ENCODE data around the gene PRICKLE2.

PRICKLE2 gene

GRCh38 chr3:64187065-64187959 is 38.0 kb downstream of the PRICKLE2 start:
- Histone ChIP-seq H2AFZ (ENCODE audit: low read length) (no peak overlapping the region), H4K20me1 (ENCODE audit: insufficient read depth, low read length) (no peaks in the 10 kb centered on the region), H3K4me1 (ENCODE audit: insufficient read depth, low read length, severe bottlenecking) (no peaks in the 10 kb centered on the region), H3K4me3 (ENCODE audit: low read depth, low read length, poor library complexity, severe bottlenecking) (no peak overlapping the region), H3K9me3 (ENCODE audit: low read length) (no peaks in the 10 kb centered on the region), H3K79me2 (ENCODE audit: insufficient read depth, low read length) (no peaks in the 10 kb centered on the region), H3K9me2 (ENCODE audit: low read depth, low read length) (no peaks in the 10 kb centered on the region), H3K27ac (ENCODE audit: low read depth, low read length, poor library complexity, severe bottlenecking) (no peak overlapping the region), H3K9ac (ENCODE audit: low read length) (no peak overlapping the region), H3K36me3 (ENCODE audit: insufficient read depth, low read length) (no peaks in the 10 kb centered on the region), H3K4me2 (ENCODE audit: low read length) (no peak overlapping the region), H3K27me3 (ENCODE audit: insufficient read depth, low read length) (no peaks in the 10 kb centered on the region), H3F3A (ENCODE audit: insufficient read depth, low read length) (no peaks in the 10 kb centered on the region)
- TF ChIP-seq CTCF (IDR thresholded peaks at IDR 0.05; ENCODE audit: low read length), result no peak
- TF ChIP-seq EZH2 (IDR thresholded peaks at IDR 0.05; ENCODE audit: borderline replicate concordance, low read length), result no peak

- no peaks in the 10 kb centered on the region for H3K9me2 ChIP-seq (ENCODE audit: low read depth, low read length)
These were observed 38.6 kb downstream of the PRICKLE2 start for GRCh38 chr3:64186667-64187064.

GRCh38 chr3:64185436-64185835 is 39.8 kb downstream of the PRICKLE2 start:
- no peaks in the 10 kb centered on the region for H3K79me2 ChIP-seq (ENCODE audit: insufficient read depth, low read length)
- H3K9me3 ChIP-seq (ENCODE audit: low read length), result no peaks in the 10 kb centered on the region
- TF ChIP-seq CTCF (IDR thresholded peaks at IDR 0.05; ENCODE audit: low read length) (no peak), EZH2 (IDR thresholded peaks at IDR 0.05; ENCODE audit: borderline replicate concordance, low read length) (no peak)
- no peak overlapping the region for H3K27ac ChIP-seq (ENCODE audit: low read depth, low read length, poor library complexity, severe bottlenecking)
- H3K4me3 ChIP-seq (ENCODE audit: low read depth, low read length, poor library complexity, severe bottlenecking), result no peak overlapping the region
- H3K9ac ChIP-seq (ENCODE audit: low read length), result no peak overlapping the region
- no peaks in the 10 kb centered on the region for H4K20me1 ChIP-seq (ENCODE audit: insufficient read depth, low read length)
- H2AFZ ChIP-seq (ENCODE audit: low read length), result no peak overlapping the region
- no peaks in the 10 kb centered on the region for H3K9me2 ChIP-seq (ENCODE audit: low read depth, low read length)
- no peaks in the 10 kb centered on the region for H3K4me1 ChIP-seq (ENCODE audit: insufficient read depth, low read length, severe bottlenecking)
- H3F3A ChIP-seq (ENCODE audit: insufficient read depth, low read length), result no peaks in the 10 kb centered on the region
- no peaks in the 10 kb centered on the region for H3K36me3 ChIP-seq (ENCODE audit: insufficient read depth, low read length)
- no peaks in the 10 kb centered on the region for H3K27me3 ChIP-seq (ENCODE audit: insufficient read depth, low read length)
- no peak overlapping the region for H3K4me2 ChIP-seq (ENCODE audit: low read length)

More at GRCh38 chr3:64186667-64187064, 38.6 kb downstream of the PRICKLE2 start:
- Histone ChIP-seq H3K36me3 (ENCODE audit: insufficient read depth, low read length) (no peaks in the 10 kb centered on the region), H4K20me1 (ENCODE audit: insufficient read depth, low read length) (no peaks in the 10 kb centered on the region), H3K27ac (ENCODE audit: low read depth, low read length, poor library complexity, severe bottlenecking) (no peak overlapping the region), H3K79me2 (ENCODE audit: insufficient read depth, low read length) (no peaks in the 10 kb centered on the region), H3K9ac (ENCODE audit: low read length) (no peak overlapping the region), H2AFZ (ENCODE audit: low read length) (no peak overlapping the region), H3K4me1 (ENCODE audit: insufficient read depth, low read length, severe bottlenecking) (no peaks in the 10 kb centered on the region), H3K9me3 (ENCODE audit: low read length) (no peaks in the 10 kb centered on the region), H3K4me2 (ENCODE audit: low read length) (no peak overlapping the region), H3F3A (ENCODE audit: insufficient read depth, low read length) (no peaks in the 10 kb centered on the region), H3K27me3 (ENCODE audit: insufficient read depth, low read length) (no peaks in the 10 kb centered on the region), H3K4me3 (ENCODE audit: low read depth, low read length, poor library complexity, severe bottlenecking) (no peak overlapping the region)
- TF ChIP-seq EZH2 (IDR thresholded peaks at IDR 0.05; ENCODE audit: borderline replicate concordance, low read length) (no peak), CTCF (IDR thresholded peaks at IDR 0.05; ENCODE audit: low read length) (no peak)
